GM15510 (cell line): ENCODE data around the gene MYO5A.

ENCODE experiments used
- POLR2A ChIP-seq: IDR thresholded peaks from 3 replicates; pipeline ENCODE4 v1.6.1; 2011; ENCODE audit warnings: borderline replicate concordance; ENCODE audit not compliant: insufficient read length; ENCODE audit errors: extremely low read depth

MYO5A gene

DNA sequence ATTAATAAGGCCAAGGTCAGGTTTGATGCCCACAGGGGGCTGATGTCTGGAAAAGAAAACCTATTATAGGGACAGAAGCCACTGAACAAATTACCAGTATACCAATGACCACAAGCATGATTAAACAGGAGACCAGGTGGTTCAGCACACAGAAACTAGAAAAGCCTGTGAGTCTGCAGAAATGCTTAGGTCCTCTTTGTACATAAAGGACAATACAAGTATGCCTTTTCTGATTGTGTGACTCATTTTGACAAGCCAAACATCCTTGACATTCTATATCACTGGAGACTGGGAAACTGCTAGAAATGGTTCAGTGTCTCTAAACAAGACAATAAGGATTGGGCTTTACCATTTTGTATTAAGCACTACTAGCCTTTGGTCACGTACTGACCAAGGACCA lies 119.9 kb downstream of the MYO5A start:
- no peak for TF ChIP-seq POLR2A

DNA sequence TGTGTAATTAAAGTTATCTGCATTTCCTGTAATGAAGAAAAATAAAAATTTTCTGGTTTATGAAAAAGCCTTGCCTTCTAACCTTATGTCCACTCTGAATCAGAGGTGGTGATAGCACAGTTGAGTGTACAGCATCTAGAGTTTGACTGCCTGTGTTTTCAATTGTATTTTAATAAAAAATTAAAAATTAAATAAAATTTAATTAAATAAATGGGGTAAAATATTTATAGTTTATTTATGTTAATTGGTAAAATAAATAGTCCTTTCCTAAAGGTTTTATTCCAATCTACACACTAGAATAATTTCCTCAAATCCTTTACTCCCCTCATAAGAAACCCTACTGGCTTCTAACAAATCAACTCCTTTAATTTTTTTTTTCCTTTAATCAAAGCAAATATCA lies 121.3 kb downstream of the MYO5A start:
- TF ChIP-seq POLR2A = no peak

DNA sequence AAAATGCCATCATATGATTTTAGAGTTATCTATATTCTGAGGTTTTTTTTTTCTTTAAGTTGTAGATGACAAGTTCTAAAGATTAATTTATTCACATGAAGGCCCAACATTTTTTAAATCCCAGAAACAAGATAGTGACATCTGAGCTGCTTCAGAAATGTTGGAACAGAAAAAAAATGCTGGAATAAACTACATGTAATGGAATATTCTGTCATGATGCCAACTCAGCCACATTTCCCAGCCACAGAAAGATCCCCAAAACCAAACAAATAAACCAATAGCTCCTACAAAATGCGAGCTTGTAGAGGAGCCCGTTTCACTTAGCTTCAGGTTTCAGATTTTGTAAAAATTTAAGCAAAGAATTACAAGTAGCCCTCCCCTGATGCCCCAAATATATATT lies 122.1 kb downstream of the MYO5A start:
- TF ChIP-seq POLR2A = no peak

DNA sequence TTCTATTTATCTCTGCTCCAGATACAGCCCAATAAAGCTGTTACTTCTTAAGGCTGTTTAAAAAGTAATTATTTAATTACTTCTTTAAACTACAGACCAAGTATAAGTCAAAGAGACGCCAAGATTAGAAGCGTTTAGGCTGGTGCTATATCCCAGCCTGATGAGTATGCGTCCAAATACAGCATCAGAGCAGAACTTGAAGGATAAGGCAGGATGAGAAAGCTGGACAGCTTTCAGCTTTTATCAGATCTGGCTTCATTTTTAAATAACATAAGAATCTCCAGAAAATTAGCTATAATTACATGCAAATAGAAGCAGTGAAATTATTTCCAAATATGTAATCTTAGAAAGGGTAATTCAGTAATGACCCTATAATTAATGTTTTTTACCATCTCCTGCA lies 122.8 kb downstream of the MYO5A start:
- no peak for TF ChIP-seq POLR2A

DNA sequence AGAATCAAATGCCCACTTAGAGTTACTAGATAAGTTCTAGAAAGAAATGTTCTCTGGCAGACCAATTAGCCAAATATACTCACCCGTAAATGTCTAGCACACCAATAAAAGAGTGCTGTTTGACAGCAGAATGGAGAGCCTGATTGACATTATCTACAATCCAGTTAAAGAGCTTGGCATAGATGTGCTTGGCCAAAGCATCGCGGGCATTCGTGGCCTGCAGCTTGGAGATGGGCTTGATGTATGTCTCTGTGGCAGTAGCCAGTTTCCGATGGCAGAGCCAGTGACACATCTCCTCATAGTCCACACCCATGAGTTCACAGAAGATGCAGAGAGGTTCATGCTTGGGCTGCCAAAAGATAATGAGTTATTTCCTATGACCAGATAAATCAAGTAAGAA lies 131.6 kb downstream of the MYO5A start:
- TF ChIP-seq POLR2A = no peak

DNA sequence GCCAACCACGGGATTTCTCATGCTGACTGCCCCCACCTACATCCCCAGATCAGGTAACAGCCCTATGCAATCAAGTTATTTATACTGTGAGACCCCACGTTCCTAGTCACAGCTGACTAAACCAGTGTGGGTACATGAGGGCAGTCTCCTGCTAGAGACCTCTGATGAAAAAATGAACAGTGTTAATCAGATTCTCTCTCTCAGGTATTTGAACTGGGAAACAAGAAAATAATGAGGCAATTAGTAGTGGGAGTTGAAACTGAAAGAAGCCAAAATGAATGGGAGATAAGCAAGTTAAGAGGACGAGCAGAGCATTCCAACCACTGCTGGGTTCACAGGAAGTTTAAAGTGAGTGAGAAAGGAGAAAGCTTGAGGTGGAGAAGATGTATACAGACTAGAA lies 134.6 kb downstream of the MYO5A start:
- no peak for TF ChIP-seq POLR2A

DNA sequence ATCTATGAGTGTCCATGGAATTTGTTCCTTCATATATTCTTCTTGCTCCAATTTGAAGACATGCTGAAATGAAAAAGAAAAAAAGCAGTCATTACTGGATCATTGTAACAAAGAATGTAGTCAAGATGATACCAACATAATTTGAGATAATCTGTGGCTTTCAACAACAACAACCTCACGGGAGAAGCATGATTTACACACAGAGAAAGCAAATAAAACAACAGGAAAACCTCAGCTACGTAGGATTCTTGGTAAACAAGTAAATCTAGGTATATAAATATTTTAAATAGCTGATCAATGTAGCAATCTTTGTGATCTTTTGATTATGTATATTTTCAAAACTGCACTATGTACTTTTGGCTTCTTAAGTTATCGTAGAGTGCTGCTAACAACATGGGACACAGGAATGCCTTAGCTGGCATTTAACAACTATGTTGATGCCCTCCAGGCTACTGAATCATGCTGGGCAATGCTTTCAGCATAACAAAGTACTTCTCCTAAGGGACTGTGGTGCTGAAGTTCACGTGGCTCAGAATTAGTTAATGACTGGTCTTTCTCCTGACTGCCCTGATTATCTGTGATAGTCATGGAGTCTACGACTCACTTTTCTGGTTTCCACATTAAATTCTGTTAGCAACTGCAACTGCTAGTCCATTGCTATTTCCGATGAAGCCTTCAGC lies 136.5 kb downstream of the MYO5A start:
- no peak for TF ChIP-seq POLR2A

DNA sequence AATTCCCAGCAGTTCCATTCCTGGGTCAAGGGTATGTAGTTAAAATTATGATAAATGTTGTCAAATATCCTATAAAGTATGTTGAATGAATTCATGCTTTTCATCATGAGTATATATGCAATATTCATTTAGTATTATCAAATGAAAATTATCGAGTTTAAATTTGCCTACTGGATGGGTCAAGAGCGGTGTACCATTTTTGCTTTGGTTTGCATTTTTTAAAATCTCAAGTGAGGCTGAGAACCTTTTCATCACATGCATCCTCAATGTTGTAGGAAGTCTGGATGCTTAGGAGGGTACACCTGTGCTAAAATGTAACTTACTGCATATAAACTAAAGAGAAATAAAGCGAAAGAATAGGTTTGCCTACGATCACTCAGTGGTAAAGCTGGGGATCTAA lies 137.6 kb downstream of the MYO5A start:
- no peak for TF ChIP-seq POLR2A

DNA sequence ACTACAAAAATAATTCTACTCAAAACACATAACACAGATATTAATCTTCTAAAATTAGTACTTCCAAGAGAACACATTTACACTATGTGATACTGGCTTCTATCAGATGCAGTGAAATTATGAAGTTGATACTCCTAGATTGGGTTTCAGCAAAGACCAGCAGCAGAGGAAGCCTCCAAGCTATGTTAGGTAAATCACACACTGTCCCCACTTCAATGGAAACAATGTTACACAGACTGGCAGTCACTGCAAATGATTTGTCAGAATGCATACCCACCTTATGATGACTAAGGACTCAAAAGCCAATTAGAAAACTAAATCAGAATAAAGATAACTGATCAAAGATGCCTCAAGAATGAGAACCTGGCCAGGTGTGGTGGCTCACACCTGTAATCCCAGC lies 143.0 kb downstream of the MYO5A start:
- TF ChIP-seq POLR2A = no peak

DNA sequence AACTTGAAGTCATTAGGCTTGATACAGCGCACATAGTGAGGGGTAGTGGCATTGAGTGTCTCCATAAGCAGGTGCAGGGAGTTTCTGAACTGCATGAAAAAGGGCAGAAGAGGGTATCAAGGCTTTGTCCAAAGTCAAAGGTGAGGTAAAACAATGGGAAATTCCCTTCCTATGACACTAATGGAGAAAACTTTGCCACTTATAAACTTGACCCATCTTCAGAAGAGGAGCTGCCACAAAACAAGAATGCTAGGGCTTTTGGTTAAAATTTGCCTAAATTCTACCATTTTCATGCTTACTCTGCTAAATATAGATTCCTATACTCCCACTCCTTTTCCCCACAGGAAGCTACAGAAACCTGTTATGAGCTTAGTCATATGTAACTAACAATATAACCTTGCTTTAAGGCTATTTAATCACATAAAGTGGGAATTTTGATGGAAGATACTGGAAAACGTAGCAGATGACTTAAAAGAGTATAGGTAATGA lies 145.5 kb downstream of the MYO5A start:
- no peak for TF ChIP-seq POLR2A

DNA sequence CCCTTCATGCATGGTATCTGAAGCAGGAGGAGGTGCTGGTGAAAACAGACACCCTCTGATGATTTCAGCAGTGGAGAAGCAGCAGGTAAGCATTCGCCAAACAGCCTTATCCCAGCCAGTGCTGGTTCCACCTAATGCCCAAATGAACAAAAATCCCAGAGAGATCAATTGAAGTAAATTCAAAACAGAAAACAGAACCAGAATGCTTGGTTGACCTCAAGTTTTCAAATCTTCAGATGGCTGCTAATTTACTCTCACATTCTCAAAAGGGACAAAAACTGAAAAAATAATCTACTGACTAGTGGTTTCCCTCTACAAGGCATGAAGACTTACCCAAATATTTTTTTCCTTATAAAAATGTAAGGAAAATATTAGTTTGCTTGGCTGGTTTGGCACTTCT lies 146.0 kb downstream of the MYO5A start:
- no peak for TF ChIP-seq POLR2A

DNA sequence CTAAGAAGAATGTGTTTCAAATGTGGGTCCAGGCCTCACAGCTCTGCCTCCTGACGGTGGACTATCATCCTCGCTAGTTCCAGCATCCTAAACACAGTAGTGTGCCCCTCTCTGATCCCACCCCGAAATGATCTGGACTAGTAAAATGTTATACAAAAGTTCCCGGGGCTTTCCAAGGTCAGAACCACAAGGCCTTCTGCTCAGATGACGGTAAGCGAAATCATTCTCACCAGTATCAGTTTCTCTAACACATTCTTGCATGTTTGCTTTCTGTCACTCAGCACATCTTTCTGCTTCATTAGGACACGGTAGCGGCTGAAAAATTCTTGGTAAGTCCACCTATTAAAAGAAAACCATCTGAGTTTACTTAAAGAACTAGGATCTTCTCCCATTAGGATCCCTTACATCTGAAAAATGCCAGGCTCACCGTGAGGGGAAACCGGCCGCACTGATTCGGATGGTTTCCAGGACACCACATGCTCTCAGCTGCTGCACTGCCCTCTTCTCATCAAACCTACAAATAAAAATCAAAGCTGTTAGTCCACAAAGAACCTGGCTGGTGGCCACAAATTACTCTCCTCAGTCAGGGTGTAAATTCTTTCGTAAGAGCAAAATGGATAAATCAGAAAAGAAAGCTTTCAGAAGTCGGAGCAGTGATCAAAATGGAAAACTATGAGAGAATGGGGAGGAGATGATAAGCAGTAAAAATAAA lies 149.1 kb downstream of the MYO5A start:
- peak; percentile 28 for TF ChIP-seq POLR2A

DNA sequence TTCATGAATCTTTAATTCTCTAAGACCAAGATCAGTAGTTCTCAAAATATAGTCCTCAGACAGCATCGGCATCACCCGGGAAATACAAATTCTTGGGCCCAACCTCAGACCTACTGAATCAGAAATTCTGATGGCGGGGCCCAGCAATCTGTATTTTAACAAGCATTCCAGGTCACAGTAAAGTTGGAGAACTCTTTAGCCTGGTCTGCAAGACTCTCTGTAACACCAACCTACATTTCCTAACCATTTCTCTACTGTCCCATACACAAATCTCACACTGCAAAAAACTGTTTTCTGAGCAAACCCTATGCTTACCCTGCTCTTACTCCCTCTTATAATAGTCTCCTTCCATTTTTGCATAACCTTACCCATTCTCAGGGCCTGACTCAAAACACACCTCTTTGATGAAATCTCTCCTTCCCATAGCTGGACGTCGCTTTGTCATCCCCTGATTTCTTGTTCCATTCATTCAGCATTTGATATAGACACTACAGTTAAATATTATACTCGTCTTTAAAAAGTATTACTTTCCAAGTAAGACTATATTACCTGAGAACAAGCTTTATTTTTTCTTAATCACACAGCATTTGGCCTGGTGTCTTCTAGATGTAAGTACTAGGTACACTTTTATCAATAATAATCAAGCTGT lies 149.8 kb downstream of the MYO5A start:
- peak; percentile 11 for TF ChIP-seq POLR2A

DNA sequence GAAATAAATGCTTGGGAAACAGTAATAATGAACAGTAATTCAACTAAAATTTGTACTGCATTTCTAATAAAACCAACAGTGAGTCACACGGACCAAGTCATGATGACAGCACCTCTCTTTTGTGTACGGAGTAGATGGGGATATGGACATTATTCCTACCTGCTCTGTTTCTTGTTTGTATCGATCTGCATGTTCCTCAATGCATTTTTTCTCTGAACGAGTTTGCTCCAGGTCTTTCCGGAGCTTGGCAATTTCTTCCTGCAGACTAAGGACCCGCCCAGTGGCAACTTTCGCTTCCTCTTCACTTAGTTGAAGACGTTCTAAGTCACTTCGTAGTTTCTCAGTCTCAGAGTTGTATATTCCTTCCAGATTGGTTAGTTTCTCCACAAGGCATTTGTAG lies 158.7 kb downstream of the MYO5A start:
- no peak for TF ChIP-seq POLR2A

DNA sequence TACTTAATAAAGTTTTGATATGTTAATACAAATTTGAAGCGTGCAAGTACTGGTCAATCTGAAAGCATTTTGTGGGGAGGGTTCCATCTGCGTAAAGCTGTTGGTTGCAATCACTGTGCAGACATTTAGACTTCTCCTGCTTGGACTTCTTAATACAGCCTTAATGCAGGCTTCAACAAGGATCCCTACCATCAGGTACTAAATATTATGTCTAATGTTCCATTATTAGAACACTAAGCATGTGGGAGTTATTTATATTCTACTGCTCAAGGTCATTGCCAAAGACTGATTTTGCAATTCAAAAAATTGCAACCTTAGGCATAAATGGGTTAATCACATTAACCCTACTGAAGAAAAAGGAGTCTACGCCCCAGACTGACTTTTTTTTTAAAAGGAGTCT lies 159.2 kb downstream of the MYO5A start:
- no peak for TF ChIP-seq POLR2A

DNA sequence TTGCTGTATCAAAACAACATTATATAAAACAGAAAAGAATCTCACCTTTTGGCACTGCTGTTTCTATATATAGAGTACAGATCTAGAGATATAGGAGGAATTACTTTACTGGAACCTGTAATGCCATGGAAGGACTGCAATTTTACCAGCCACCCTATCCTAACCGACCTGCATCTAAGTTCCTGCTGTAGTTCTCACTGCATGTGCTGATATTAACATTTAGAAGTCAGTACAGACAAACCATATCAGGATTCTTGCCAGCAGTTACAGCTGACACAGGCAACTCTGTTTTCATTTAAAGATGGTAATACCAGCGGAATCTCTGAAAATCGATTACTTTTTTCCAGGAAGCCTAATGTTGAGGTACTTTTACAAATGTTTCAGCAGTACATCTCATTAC lies 159.7 kb downstream of the MYO5A start:
- TF ChIP-seq POLR2A = no peak
